RPMI8226 (cell line): ENCODE measurements around the gene ANGPT4.
"Not testable (repeated sequence)": the region's sequence is repeated elsewhere in the genome, so short reads cannot be mapped to it uniquely, and the experiment has no call there.

Experiments
- DNase-seq: peaks from one replicate; pipeline ENCODE4 v3.0.0-alpha.2; 2015

The ANGPT4 gene

DNA sequence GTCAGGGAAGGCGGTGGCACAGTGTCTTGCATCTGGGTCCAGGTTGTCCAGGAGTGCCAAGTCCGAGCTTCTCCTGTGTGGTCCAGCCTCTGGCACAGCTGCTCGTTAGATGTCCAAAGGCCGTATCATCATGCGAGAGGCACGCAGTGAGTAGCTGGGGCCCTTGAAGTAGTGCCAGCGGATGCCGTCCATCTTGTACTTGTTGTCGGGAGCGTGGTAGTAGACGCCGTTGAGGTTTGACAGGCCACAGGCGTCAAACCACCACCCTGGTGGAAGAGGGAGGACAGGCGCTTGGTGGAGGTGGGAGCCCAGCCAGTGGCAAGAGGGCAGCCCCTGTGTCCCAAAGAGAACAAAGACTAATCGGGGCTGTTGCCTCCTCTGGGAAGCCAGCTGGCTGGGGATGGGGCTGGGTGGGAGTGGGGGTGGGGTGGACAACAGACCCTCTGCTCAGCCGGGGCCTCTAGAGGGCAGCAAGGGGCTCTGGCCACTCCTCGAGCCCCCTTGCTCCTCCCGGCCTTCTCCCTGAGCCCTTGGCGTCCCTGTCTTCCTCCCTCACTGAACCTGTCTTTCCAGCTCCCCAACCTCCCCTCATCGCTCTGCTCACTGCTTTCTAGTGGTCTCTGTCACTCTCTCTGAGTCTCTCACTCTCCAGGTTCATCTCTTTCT, 43.1 kb downstream of the ANGPT4 start:
- DNase-seq = no peak

GRCh38 chr20:871948-872347, 44.2 kb downstream of the ANGPT4 start:
- no peak for DNase-seq

- DNase-seq = no peak
Observed at GRCh38 chr20:871436-871835, 44.7 kb downstream of the ANGPT4 start.

DNA sequence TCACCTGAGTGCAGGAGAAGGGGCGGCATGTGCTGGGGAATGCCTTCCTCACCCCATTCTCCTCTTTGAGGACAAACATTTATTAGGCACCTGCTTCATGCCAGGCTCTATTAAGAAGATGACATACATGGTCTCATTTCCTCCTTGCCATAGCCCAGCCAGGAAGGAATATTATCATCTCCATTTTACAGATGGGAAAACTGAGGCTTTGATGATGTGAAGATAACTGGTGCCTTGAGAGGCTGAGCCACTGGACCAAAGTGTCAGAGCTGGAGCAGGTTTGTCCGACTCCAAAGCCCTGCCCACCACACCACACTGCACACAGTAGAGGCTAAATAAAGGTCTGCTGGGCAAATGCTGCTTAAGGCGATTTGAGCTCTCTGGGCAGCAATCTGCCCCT, 45.4 kb downstream of the ANGPT4 start:
- no peak for DNase-seq

GRCh38 chr20:869606-870005, 46.5 kb downstream of the ANGPT4 start:
- DNase-seq = no peak

- DNase-seq = no peak
Observed at GRCh38 chr20:868279-868678, 47.9 kb downstream of the ANGPT4 start.

DNA sequence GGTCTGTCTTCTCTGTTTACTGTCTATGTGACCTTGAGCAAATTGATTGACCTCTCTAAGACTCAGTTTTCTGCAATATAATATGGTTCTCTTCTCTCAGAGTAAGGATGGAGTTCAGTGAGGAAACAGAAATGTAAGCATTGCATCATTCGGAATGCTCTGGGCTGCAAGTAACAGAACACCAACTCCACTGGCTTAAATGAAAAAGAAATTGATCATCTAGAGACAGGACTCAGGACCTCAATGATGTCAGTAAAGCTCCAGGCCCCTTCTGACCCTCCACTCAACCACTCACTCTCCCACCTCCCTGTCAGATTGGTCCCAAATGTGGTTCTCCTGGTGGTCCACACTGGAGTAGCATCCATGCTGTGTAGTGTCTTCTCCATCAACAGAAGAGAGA, 50.7 kb downstream of the ANGPT4 start:
- no peak for DNase-seq

DNA sequence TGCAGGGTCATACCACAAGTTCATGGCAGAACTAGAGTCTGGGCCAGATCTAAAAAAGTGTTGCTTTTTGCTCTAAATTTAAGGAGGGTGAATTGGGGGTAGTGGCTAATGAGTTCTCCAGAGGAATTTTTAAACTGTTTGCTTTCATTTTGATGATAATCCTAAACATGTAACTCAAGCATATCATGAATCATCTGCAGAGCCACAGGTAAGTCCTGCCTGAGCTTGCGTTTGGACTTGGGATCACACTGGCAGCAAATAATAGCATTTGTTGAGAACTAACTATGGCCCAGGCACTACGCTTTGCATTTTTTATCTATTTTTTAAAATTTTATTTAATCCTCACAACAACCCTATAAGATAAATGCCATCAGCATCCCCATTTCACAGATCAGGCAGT, 55.2 kb downstream of the ANGPT4 start:
- no peak for DNase-seq

- no peak for DNase-seq
Observed at GRCh38 chr20:859751-860231, 56.3 kb downstream of the ANGPT4 start.

GRCh38 chr20:858011-858410, 58.1 kb downstream of the ANGPT4 start:
- no peak for DNase-seq

DNA sequence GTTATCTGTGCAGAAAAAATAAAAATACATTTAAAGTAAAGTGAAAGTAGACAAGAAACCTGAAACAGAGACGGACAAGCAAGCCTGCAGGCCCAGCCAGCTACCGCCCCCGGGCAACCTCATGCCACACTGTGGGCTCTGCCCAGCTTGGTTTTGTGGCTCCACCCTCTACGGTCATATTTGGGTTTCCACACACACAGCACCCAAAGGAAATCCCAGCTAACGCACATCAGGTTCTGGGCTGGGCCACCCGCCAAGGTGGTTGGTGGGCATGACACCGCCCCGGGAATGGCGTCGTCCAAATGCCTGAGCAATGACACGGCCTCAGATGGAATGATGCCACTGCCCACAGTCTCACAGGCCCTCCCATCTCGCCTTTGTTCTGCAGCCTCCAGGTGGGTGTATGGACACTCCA, 59.8 kb downstream of the ANGPT4 start:
- no peak for DNase-seq

DNA sequence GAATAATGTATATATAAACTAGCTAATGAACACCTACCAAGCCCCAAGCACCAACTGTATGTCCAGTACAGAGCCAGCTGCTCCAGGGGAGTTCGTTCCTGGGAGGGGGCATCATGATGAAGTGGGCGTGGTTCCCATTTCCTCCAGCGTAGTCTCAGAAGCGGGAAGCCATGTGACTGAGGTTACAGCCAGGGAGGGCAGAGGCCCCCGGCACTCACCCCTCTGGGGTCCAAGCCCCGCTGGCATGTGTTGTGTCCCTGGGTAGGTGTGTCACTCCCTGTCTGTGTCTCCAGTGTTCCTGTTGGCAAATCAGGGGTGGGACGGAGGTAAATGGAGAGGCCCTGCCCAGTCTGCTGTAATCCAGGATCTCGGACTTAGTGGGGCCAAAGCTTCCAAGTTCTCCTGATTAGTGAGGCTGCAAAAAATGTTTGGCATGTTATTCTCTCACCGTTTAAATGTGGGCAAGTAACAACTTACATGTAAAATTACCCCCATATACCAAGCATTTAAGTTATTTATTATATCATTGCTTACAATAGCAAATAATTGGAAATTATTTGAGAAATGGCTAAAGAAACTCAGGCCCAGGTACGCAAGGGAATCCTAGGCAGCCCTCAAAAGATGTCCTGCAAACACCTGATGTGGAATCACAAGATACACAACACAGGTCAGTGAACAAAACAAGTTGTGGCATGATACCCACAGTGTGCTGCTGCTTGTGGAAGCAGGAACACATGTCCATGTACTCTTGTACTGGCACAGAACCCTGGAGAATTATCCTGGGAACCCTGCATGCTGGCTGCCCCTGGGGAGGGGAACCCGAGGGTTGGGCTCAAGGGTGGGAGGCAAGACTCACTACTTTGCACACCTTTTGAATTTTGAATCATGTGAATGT, 60.4 kb downstream of the ANGPT4 start:
- DNase-seq = no peak

DNA sequence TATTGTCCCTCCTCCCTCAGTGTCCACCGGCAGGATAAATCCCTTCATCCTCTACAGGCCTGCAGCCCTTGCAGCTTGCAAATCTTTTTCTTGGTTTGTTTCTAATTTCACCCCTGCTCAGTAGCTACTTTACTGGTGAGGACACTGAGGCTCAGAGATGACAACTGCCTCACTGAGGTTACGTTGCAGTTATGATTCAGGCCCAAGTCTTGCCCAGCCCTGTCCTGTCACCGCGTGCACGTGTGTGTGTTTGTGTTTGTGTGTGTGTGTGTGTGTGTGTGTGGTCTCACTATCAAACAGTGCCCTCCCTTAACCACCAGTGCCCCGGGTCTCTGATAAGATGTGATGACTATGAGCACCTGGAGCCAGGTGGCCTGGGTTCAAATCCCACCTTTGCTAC, 61.5 kb downstream of the ANGPT4 start:
- DNase-seq = no peak

GRCh38 chr20:853406-853996, 62.6 kb downstream of the ANGPT4 start:
- no peak for DNase-seq

DNA sequence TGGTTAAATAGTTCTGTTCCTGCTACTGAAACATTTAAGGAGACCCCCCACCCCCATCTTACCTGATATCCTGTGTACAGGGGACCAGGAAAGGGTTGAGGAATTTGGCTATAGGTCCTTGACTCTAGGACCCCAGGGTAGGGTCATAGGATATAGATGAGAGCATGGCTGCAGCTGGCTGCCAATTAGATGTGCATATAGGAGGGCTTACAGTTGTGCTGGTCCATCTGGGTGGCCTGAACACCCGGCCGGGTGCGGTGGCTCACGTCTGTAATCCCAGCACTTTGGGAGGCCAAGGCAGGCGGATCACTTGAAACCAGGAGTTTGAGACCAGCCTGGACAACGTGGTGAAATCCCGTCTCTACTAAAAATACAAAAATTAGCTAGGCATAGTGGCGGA, 67.4 kb downstream of the ANGPT4 start:
- not testable (repeated sequence) for DNase-seq

DNA sequence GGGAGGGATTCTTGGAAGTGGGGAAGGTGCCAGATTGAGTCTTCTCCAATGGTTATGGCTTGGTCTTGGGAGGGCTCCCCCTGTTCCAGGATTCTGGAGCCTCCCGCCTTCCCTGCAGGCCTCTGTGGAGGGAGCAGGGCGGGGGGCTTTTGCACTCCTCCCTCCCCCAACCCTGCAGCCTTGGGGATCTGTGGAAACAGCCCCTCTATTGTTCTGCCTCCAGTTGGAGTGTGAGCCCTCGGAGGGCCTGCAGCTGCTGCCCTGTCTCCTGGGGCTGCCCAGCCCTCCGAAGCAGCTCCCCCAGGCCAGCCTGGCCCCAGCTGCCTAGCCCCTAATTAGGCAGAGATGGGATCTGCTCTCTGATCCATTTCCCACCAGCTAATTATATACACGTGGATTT, 67.9 kb downstream of the ANGPT4 start:
- DNase-seq = no peak

- DNase-seq = no peak
Observed at GRCh38 chr20:846894-847278, 69.2 kb downstream of the ANGPT4 start.

DNA sequence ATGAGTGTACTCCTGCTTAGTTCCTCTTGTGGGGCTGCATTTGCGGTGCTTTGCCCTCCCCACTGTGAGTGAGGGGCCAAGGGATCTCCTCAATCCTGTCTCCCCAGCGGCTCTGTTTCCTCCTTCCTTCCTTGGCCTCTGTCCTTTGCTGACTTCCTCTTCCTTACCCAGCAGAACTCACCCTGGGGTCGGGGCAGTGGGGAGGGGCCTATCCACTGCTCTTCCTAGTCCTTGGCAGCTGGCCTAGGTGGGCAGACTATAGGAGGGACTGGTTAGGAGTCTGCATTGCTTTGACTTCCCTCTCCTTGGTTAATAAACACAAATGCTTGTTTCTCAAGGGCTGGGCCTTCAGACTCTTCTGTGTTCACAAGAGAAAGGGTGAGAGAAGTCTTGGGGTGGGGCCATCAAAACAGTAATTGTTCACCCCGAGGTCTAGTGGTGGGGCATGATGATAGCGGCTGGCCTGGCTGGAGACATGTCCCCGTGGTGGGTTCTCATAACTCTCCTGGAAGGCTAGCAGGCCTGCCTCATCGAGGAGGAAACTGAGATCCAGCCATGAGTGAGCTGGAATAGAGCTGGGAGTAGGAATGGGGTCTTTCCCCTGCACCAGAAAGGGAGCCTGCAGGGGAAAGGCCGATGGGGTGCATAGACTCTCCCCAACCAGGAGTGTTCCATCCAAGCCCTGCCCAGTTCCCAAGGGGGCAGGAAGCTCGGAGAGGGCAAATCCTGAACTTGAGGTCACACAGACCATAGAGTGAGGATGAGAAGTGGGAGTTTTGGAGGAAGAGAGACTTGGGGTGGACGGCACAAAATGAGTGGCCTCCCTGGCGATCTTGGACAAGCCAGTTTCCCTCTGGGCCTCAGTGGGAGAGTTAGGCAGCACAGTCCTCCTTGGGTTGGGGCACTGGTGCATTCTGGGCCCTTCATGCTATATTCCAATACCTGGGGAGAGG, 69.9 kb downstream of the ANGPT4 start:
- DNase-seq = no peak

DNA sequence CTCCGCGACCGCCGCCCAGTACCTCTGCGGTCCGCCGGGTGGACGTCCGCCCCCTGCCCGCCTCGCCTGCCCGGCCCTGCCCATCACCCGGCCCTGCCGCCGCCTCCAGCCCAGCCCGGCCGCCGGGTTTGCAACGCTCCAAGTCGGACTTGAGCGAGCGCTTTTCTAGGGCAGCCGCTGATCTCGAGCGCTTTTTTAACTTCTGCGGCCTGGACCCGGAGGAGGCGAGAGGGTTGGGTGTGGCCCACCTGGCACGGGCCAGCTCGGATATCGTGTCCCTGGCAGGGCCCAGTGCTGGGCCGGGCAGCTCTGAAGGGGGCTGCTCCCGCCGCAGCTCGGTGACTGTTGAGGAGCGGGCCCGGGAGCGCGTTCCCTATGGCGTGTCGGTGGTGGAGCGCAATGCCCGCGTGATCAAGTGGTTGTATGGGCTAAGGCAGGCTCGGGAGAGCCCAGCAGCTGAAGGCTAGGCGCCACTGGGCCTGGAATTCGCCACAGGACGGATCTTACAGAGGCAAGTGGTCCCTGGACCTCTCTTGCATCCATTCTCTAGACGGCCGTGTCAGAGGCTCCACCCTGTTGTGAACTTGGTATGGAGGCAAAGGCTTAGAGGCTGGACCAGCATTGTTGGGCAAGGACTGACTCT, 70.8 kb downstream of the ANGPT4 start:
- DNase-seq = no peak

DNA sequence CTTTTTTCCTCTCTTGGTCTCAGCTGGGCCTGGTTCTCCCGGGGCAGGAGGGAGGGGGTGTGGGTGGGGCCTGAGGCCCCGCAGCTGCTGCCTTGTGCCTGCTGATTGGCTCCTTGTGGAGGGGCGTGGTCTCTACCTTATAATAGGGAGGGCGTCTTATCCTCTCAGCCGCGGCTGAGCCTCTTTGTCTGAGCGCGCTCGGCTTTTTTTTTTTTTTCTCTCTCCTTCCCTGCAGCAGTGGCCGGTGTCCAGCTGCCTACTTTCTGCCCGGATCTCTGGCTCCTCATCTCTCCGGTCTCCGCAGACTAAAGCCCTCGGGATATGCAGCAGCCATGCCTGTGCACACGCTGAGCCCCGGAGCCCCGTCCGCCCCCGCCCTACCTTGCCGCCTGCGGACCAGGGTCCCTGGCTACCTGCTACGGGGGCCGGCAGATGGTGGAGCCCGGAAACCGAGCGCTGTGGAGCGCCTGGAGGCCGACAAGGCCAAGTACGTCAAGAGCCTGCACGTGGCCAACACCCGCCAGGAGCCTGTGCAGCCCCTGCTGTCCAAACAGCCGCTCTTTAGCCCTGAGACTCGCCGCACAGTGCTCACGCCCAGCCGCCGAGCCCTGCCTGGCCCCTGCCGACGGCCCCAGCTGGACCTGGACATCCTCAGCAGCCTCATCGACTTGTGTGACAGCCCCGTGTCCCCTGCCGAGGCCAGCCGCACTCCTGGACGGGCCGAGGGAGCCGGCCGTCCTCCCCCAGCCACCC, 71.5 kb downstream of the ANGPT4 start:
- DNase-seq = no peak

DNA sequence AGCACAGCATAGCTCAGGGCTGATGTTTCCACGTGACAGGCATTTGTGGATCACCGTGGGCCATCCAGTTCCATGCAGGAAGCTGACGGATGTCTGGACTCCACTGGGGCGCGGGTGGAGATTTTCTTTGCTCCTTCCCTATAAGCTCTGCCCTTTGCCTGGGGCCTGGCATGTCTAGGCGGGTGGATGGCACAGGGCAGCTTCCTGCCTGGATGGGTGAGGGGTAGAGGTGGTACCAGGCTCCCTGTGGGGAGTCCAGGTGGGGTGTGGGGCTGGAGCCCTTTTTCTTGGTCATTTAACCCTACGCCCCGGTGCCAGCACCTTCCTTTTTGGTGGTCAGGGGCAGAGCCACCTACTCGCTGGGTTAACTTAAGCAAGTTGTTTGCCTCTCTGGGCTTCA, 72.2 kb downstream of the ANGPT4 start:
- no peak for DNase-seq

GRCh38 chr20:842547-842940, 73.6 kb downstream of the ANGPT4 start:
- no peak for DNase-seq
